GM19035 (cell line): ENCODE measurements around the gene DLGAP1.
"Not testable (repeated sequence)": the region's sequence is repeated elsewhere in the genome, so short reads cannot be mapped to it uniquely, and the experiment has no call there.

Experiments used
- ATAC-seq: cut with Tn5 transposase; IDR thresholded peaks from one replicate; pipeline ENCODE4 v1.9.1; 2021; ENCODE audit not compliant: unreplicated experiment

Gene DLGAP1

GRCh38 chr18:3597409-3598357, 857.4 kb downstream of the DLGAP1 start:
- ATAC-seq, result no peak

DNA sequence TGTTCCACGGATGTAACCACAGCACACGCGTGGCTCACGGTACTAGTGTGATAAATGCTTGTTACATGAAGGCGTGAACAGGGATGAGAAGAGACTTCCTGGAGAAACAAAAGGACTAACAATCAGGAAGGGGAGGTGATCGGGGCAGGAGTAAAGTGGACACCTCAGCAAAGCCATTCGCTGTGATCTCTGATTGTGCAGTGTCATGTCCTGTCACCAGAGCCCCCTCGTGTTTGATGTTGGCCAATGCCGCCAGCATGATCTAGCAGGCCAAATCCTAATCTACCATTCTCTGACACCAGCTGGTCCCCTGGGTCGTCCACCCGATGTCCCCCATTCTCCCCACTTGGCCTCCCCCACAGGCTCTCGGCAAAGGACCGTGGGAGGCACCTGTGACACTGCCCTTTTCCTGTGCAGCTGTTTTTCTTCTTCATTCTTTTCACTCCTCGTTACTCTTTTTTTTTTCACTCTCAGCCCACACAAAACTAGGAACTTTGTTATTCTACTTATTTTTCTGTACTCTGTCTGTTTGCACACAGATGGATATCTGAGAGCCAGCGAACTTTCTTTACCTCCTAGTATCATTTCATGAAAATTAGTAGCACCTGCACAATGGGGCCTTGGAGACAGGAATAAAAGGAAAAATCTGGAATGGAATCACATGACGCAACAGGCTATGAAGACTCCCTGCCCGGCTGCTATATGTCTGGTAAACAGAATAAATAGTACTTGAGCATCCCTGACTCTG, 858.3 kb downstream of the DLGAP1 start:
- no peak for ATAC-seq

- ATAC-seq, result no peak
These were observed 858.8 kb downstream of the DLGAP1 start for GRCh38 chr18:3596324-3596636.

GRCh38 chr18:3595369-3596273, 859.5 kb downstream of the DLGAP1 start:
- ATAC-seq, result peak; percentile 52

- no peak for ATAC-seq
These were observed 860.2 kb downstream of the DLGAP1 start for GRCh38 chr18:3594760-3595368.

GRCh38 chr18:3593904-3594759, 861.0 kb downstream of the DLGAP1 start:
- ATAC-seq, result peak; percentile 57

DNA sequence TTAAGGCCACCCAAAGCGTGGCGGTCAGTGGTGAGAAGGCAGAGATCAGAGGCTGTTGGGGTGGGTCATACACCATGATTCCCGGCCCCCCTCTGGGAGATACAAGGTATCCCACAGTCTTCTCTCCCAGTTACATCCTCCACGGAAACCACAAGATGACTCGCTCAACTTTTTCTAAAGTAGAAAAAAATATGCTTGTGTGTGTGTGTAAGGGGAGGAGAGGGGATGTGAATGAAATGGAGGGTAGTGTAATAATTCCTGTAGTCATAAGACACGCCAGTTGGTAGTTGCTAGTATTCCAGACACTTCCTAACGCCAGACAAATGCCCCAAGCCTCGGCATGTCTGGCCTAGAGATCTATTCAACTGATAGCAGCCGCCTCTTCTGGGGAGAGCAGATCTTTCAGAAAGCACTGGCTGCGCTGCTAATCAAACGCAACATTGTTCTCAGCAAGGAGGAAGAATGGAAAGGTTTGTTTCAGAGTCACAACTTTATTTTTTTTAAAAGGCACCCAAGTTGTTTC, 861.7 kb downstream of the DLGAP1 start:
- no peak for ATAC-seq

GRCh38 chr18:3592864-3593263, 862.2 kb downstream of the DLGAP1 start:
- ATAC-seq, result no peak

- ATAC-seq, result no peak
These were observed 864.9 kb downstream of the DLGAP1 start for GRCh38 chr18:3590096-3590630.

GRCh38 chr18:3585656-3586509, 869.2 kb downstream of the DLGAP1 start:
- peak; percentile 19 for ATAC-seq

DNA sequence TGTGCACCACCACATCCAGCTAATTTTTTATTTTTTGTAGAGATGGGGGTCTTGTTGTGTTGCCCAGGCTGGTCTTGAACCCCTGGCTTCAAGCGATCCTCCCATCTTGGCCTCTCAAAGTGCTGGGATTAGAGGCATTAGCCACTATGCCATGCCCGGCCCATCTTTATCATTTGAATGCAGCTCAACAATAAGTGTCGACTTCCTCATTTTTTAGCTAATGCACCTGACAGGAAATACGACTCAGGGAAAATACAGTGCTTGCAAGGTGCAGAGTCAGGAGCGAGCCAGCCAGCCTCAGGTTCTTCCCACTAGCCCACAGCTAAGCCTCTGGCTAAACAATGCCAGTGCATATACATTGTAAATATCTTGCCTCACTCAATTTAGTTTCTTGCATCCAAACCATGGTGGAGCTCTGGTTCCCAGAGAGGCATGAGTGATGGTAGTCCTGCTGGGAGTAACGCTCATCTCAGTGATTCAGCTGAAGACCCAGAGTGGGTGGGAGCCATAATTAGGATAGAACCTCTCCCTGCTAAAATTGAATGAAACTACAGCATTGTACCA, 870.1 kb downstream of the DLGAP1 start:
- ATAC-seq, result no peak

GRCh38 chr18:3584266-3584861, 870.7 kb downstream of the DLGAP1 start:
- no peak for ATAC-seq

DNA sequence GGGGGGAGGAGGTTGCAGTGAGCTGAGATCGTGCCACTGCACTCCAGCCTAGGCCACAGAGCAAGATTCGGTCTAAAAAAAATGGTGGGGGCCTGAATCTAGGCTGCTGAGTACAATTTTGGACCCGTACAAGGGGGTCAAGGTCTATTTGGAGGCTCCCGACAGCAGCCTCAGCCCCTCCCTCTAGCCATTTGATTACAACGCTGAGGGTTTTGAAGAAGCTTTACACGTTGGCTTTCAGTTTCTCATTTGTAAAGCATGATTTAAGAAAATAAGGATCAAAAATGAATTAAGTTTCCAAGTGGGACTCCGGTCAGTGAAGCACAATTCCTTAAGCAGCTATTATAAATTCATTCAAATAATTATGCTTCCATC, 871.2 kb downstream of the DLGAP1 start:
- ATAC-seq, result no peak

GRCh38 chr18:3583106-3583872, 871.8 kb downstream of the DLGAP1 start:
- not testable (repeated sequence) for ATAC-seq

DNA sequence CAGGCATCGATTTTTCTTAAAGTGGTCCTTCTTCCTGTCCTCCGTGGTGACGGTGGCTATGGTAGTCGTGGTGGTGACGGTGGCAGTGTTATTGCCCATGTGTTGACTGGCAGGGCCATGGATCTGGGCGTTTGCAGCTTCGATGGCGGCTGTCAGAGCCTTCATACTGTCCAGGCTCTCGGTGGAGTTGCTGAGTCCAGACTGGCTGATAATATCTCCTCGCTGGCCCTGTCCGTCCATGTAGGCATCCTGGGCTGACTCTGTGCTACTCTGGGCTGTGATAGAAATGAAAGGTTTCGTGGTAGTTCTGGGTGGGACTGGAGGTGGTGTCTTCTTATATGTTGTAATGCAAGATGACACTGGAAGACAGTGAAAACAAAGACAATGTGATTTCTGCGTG, 873.2 kb downstream of the DLGAP1 start:
- no peak for ATAC-seq

DNA sequence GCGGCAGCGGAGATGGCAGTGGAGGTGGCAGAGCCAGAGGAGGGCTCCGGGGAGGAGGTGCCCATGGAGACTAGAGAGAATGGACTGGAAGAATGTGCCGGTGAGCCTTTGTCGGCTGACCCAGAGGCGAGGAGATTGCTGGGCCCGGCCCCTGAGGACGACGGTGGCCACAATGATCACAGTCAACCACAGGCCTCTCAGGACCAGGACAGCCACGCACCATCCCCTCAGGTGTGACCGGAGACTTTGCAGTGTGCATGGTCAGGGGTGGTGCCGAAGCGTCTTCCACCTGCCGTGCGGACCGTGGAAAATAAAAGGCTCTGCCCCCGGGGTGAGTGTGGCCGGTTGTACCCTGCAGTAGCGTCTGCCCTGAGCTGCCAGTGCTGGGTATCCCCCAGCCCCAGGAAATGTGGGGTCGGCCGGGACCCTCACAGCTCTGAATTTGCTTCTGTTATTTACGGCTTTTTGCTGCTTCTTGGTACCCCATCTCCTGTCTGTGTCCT, 874.5 kb downstream of the DLGAP1 start:
- ATAC-seq, result not testable (repeated sequence)

DNA sequence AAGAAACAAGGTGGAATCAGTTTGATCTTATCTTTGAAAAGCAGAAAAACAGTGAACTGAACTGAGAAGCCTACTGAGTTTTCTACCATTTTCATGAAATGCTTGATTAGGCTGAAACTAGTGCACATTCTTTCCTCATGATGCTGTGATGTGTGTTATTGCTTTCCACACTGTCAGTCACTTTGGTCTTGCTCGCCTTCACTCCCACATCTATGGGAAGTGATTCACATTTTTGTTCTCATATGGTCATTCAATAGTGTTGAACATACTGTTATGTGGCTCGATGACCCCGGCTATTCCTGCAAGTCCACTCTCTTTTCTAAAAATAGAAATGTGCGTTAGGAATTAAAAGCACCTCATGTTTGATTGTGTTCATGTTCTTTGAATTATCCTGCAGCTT, 875.4 kb downstream of the DLGAP1 start:
- ATAC-seq, result no peak
